ENCODE results near the gene HOXD4.
A peak's percentile ranks its signal among the peaks of the same experiment; 100 is the strongest.

The HOXD4 gene

GRCh38 chr2:176140513-176141317 is 10.6 kb upstream of the HOXD4 start:
- no peaks in the 10 kb centered on the region for H3K36me3 ChIP-seq (replicated peaks; ENCODE audit: low read depth, low read length)
- peak overlapping the region; percentile 75 for H3K4me3 ChIP-seq (ENCODE audit: low read length)
- H3K4me1 ChIP-seq (ENCODE audit: low read length), result 0 out of 2 replicates have a peak, but pooled peaks cover 5% of the 10 kb centered on the region
- peak overlapping the region; percentile 60 for H3K9ac ChIP-seq (ENCODE audit: low read length)
- no peaks in the 10 kb centered on the region for H3K27me3 ChIP-seq (ENCODE audit: low read depth, low read length)
- H3K27ac ChIP-seq (ENCODE audit: low read length), result no peak overlapping the region
- H3K4me2 ChIP-seq (ENCODE audit: low read length), result peak overlapping the region; percentile 75
- peak overlapping the region; percentile 64 for H2AFZ ChIP-seq (ENCODE audit: low read depth, low read length)
- no peaks in the 10 kb centered on the region for H3K79me2 ChIP-seq (ENCODE audit: low read length)
- TF ChIP-seq EZH2phosphoT487 (IDR thresholded peaks at IDR 0.05; ENCODE audit: low read depth), result no peak
- TF ChIP-seq CTCF (IDR thresholded peaks at IDR 0.05; ENCODE audit: low read depth, low read length), result peak; percentile 87
- no peaks in the 10 kb centered on the region for H4K20me1 ChIP-seq (ENCODE audit: insufficient read depth, low read length)
- H3K9me3 ChIP-seq (ENCODE audit: insufficient read depth, low read length), result no peaks in the 10 kb centered on the region

GRCh38 chr2:176142281-176142680 is 9.1 kb upstream of the HOXD4 start:
- no peaks in the 10 kb centered on the region for H3K79me2 ChIP-seq (ENCODE audit: low read length)
- H3K9me3 ChIP-seq (ENCODE audit: insufficient read depth, low read length), result no peaks in the 10 kb centered on the region
- H2AFZ ChIP-seq (ENCODE audit: low read depth, low read length), result peak overlapping the region; percentile 31; the same call in 1 of the 2 replicates
- no peak overlapping the region for H3K27ac ChIP-seq (ENCODE audit: low read length)
- H3K36me3 ChIP-seq (replicated peaks; ENCODE audit: low read depth, low read length), result no peaks in the 10 kb centered on the region
- no peak overlapping the region for H3K9ac ChIP-seq (ENCODE audit: low read length)
- TF ChIP-seq EZH2phosphoT487 (IDR thresholded peaks at IDR 0.05; ENCODE audit: low read depth) (no peak), CTCF (IDR thresholded peaks at IDR 0.05; ENCODE audit: low read depth, low read length) (no peak)
- no peak overlapping the region for H3K4me3 ChIP-seq (ENCODE audit: low read length)
- H3K4me1 ChIP-seq (ENCODE audit: low read length), result 0 out of 2 replicates have a peak, but pooled peaks cover 5% of the 10 kb centered on the region
- H3K4me2 ChIP-seq (ENCODE audit: low read length), result no peak overlapping the region
- peaks cover 3% of the 10 kb centered on the region; the same call in 1 of the 2 replicates for H3K27me3 ChIP-seq (ENCODE audit: low read depth, low read length)
- H4K20me1 ChIP-seq (ENCODE audit: insufficient read depth, low read length), result no peaks in the 10 kb centered on the region

- no peak overlapping the region for H3K27ac ChIP-seq (ENCODE audit: low read length)
- H3K4me2 ChIP-seq (ENCODE audit: low read length), result no peak overlapping the region
- H3K4me3 ChIP-seq (ENCODE audit: low read length), result no peak overlapping the region
- H3K36me3 ChIP-seq (replicated peaks; ENCODE audit: low read depth, low read length), result no peaks in the 10 kb centered on the region
- no peaks in the 10 kb centered on the region for H3K9me3 ChIP-seq (ENCODE audit: insufficient read depth, low read length)
- no peaks in the 10 kb centered on the region for H3K79me2 ChIP-seq (ENCODE audit: low read length)
- peaks cover 3% of the 10 kb centered on the region; the same call in 1 of the 2 replicates for H3K27me3 ChIP-seq (ENCODE audit: low read depth, low read length)
- H3K9ac ChIP-seq (ENCODE audit: low read length), result no peak overlapping the region
- H2AFZ ChIP-seq (ENCODE audit: low read depth, low read length), result no peak overlapping the region
- 0 out of 2 replicates have a peak, but pooled peaks cover 5% of the 10 kb centered on the region for H3K4me1 ChIP-seq (ENCODE audit: low read length)
- no peaks in the 10 kb centered on the region for H4K20me1 ChIP-seq (ENCODE audit: insufficient read depth, low read length)
- no peak for TF ChIP-seq CTCF (IDR thresholded peaks at IDR 0.05; ENCODE audit: low read depth, low read length)
- TF ChIP-seq EZH2phosphoT487 (IDR thresholded peaks at IDR 0.05; ENCODE audit: low read depth), result no peak
Measured at GRCh38 chr2:176145085-176145969, 6.0 kb upstream of the HOXD4 start.

GRCh38 chr2:176146101-176146500 is 5.2 kb upstream of the HOXD4 start:
- Histone ChIP-seq H3K9ac (ENCODE audit: low read length) (no peak overlapping the region), H3K4me2 (ENCODE audit: low read length) (no peak overlapping the region), H2AFZ (ENCODE audit: low read depth, low read length) (no peak overlapping the region), H3K27ac (ENCODE audit: low read length) (no peak overlapping the region), H3K4me3 (ENCODE audit: low read length) (no peak overlapping the region), H3K4me1 (ENCODE audit: low read length) (no peaks in the 10 kb centered on the region), H3K9me3 (ENCODE audit: insufficient read depth, low read length) (no peaks in the 10 kb centered on the region), H3K79me2 (ENCODE audit: low read length) (no peaks in the 10 kb centered on the region), H3K36me3 (replicated peaks; ENCODE audit: low read depth, low read length) (no peaks in the 10 kb centered on the region), H4K20me1 (ENCODE audit: insufficient read depth, low read length) (no peaks in the 10 kb centered on the region), H3K27me3 (ENCODE audit: low read depth, low read length) (peaks cover 3% of the 10 kb centered on the region; the same call in 1 of the 2 replicates)
- TF ChIP-seq CTCF (IDR thresholded peaks at IDR 0.05; ENCODE audit: low read depth, low read length), result no peak
- no peak for TF ChIP-seq EZH2phosphoT487 (IDR thresholded peaks at IDR 0.05; ENCODE audit: low read depth)

All from OCI-LY3 (cell line).